ENCODE results near the gene EIF2B1.

EIF2B1 gene

GRCh38 chr12:123654129-123654701 lies 20.7 kb upstream of the EIF2B1 start:
- H3K36me3 Mint-ChIP-seq (ENCODE audit: insufficient read depth): peaks cover 34% of the 10 kb centered on the region
- H3K27ac Mint-ChIP-seq: no peak overlapping the region
- DNase-seq (no peak), ATAC-seq (replicated peaks) (no peak)
- H3K9me3 Mint-ChIP-seq: no peaks in the 10 kb centered on the region
- peaks cover 0 to 2% of the 10 kb centered on the region in 2 donors for H3K4me1 Mint-ChIP-seq (ENCODE audit: low read depth in 2 of 2)
- H3K27me3 Mint-ChIP-seq: no peaks in the 10 kb centered on the region
- no peak overlapping the region for H3K4me3 Mint-ChIP-seq

DNA sequence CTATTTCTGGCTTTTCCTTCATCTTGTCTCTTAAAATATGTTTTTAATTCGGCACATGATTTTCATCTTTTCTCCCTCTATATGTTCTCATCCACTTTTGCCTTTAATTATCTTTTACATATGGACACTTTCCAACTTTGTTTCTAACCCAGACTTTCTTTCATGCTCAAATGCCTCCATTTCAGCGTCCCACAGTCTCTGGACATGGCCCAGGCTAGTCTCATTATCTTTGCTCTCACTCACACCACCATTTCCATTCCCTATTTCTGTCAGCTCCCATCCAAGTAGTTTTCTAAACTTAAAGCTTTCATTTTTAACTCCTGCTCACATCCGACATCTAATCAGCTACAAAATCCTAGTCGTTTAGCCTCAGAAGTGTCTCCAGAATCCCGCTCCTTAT lies 14.9 kb upstream of the EIF2B1 start:
- no peak for DNase-seq
- Mint-ChIP-seq H3K4me3 (no peak overlapping the region), H3K27ac (no peak overlapping the region), H3K4me1 (ENCODE audit: low read depth in 2 of 2) (peaks cover 0 to 2% of the 10 kb centered on the region in 2 donors), H3K36me3 (ENCODE audit: insufficient read depth) (peaks cover 85% of the 10 kb centered on the region), H3K9me3 (no peaks in the 10 kb centered on the region), H3K27me3 (no peaks in the 10 kb centered on the region)
- ATAC-seq (replicated peaks): no peak

DNA sequence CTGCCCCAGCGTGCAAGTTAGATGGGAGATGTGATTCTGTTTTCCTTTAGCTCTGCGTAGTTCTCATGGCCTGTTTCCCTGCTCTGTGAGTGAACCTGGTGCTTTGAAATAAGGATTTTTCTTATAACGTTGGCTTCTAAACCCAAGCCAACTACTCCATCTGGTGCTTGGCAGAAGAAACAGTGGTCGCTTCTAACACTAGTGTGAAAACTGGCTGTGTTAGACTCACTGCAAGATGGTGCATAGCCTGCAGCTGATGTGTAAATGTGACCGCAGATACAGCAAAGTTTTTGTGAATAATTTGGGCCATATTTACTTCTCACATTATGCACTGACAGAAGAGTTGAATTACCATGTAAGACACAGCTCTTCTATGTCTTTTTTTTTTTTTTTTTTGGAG lies 12.4 kb upstream of the EIF2B1 start:
- DNase-seq: no peak
- Mint-ChIP-seq H3K9me3 (no peaks in the 10 kb centered on the region), H3K4me3 (no peak overlapping the region), H3K4me1 (ENCODE audit: low read depth in 2 of 2) (peaks cover 2 to 6% of the 10 kb centered on the region in 2 donors), H3K36me3 (ENCODE audit: insufficient read depth) (peaks cover 81% of the 10 kb centered on the region), H3K27me3 (no peaks in the 10 kb centered on the region), H3K27ac (no peak overlapping the region)
- ATAC-seq (replicated peaks): no peak

DNA sequence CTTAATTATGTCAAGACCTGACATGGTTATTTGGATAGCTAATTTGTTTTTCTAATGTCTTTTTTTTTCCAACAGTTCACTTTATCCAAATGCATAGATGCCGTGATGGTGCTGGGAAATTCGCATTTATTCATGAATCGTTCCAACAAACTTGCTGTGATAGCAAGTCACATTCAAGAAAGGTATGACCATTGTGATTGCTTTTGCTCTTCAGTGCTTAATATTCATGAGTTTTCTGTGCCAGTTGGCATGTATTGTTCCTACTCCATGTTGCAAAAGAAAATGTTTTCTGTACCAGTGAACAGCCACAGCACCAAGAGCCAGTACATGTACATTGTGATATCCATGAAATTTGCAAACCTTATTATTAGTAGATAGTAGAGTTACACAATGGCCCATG lies 11.9 kb upstream of the EIF2B1 start:
- no peak overlapping the region for H3K4me3 Mint-ChIP-seq

GRCh38 chr12:123643911-123644310 lies 10.4 kb upstream of the EIF2B1 start:
- Mint-ChIP-seq H3K4me3 (no peak overlapping the region), H3K9me3 (no peaks in the 10 kb centered on the region), H3K27me3 (no peaks in the 10 kb centered on the region), H3K36me3 (ENCODE audit: insufficient read depth) (peaks cover 76% of the 10 kb centered on the region), H3K27ac (no peak overlapping the region), H3K4me1 (ENCODE audit: low read depth in 2 of 2) (peaks cover 0 to 6% of the 10 kb centered on the region in 2 donors)
- ATAC-seq (replicated peaks): no peak
- no peak for DNase-seq

More for the DNA sequence above, 11.9 kb upstream of the EIF2B1 start:
- Mint-ChIP-seq H3K27ac (no peak overlapping the region), H3K27me3 (no peaks in the 10 kb centered on the region), H3K4me1 (ENCODE audit: low read depth in 2 of 2) (peaks cover 0 to 6% of the 10 kb centered on the region in 2 donors), H3K36me3 (ENCODE audit: insufficient read depth) (peaks cover 80% of the 10 kb centered on the region), H3K9me3 (no peaks in the 10 kb centered on the region)
- ATAC-seq (replicated peaks): no peak
- no peak for DNase-seq

DNA sequence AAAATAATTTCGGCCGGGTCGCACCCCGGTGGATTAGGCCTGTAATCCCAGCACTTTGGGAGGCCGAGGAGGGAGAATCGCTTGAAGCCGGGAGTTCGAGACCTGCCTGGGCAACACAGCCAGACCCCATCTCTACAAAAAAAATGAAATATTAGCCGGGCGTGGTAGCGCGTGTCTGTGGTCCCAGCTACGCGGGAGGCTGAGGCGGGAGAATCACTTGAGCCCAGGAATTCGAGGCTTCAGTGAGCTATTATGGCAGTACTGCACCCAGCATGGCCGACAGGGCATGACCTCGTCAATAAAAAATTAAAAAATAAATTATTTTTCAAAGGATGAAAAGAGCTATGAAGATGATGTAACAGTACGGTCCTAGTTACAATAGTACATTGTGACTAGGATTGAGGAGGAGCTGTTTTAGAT lies 666 bp upstream of the EIF2B1 start:
- no peak for ATAC-seq (replicated peaks)
- H3K27ac Mint-ChIP-seq: peak overlapping the region; percentile 99 to 100
- no peaks in the 10 kb centered on the region for H3K9me3 Mint-ChIP-seq
- H3K4me3 Mint-ChIP-seq: peak overlapping the region; percentile 95 to 100
- H3K4me1 Mint-ChIP-seq (ENCODE audit: low read depth in 2 of 2): peaks cover 16 to 27% of the 10 kb centered on the region in 2 donors
- no peak for DNase-seq
- H3K27me3 Mint-ChIP-seq: no peaks in the 10 kb centered on the region
- H3K36me3 Mint-ChIP-seq (ENCODE audit: insufficient read depth): peaks cover 49% of the 10 kb centered on the region

- Mint-ChIP-seq H3K4me3 (no peak overlapping the region), H3K27me3 (no peaks in the 10 kb centered on the region), H3K36me3 (ENCODE audit: insufficient read depth) (peaks cover 88% of the 10 kb centered on the region), H3K9me3 (no peaks in the 10 kb centered on the region), H3K4me1 (ENCODE audit: low read depth in 2 of 2) (peaks cover 0 to 2% of the 10 kb centered on the region in 2 donors), H3K27ac (peak overlapping the region; percentile 22 to 26)
- no peak for DNase-seq
- no peak for ATAC-seq (replicated peaks)
These were observed 11.6 kb downstream of the EIF2B1 start for GRCh38 chr12:123621619-123622530.

DNA sequence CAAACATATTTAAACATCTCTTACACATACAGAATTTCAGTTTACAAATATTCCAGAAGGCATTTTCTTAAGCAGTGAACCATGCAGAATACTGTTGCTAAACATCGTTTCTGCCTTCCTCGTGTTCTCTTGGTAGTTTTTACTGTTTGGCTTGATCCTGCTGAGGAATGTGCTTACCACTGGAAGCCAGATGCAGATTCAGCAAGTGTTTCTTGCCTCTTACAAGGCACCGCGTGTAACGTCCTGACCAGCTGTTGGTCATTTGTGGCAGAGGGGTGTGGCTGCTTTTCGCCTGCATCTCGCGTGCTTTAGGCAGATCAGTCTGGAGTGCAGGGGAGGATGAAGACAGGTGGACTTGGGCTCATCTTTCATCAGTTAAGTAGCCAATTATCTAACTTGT lies 12.4 kb downstream of the EIF2B1 start:
- no peaks in the 10 kb centered on the region for H3K27me3 Mint-ChIP-seq
- H3K27ac Mint-ChIP-seq: no peak overlapping the region
- DNase-seq (no peak), ATAC-seq (replicated peaks) (no peak)
- H3K4me1 Mint-ChIP-seq (ENCODE audit: low read depth in 2 of 2): peaks cover 0 to 2% of the 10 kb centered on the region in 2 donors
- no peak overlapping the region for H3K4me3 Mint-ChIP-seq
- peaks cover 91% of the 10 kb centered on the region for H3K36me3 Mint-ChIP-seq (ENCODE audit: insufficient read depth)
- no peaks in the 10 kb centered on the region for H3K9me3 Mint-ChIP-seq

DNA sequence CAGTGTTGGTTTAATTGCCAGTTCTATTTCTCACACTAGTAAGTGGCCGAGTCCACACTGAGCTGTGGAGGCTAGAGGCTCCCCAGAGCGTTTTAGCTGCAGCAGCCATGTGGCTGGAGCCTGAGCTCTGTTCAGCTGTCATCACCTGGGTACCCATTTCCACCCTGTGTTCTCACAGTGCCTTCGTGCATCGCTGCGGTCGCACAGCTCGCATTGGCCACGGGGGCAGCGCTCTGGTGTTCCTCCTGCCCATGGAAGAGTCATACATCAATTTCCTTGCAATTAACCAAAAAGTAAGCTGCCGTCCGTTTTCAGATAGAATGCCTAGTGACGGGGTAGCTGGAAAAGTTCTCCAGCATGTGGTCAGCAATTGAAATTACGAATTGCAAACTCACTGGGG lies 15.9 kb downstream of the EIF2B1 start:
- H3K4me1 Mint-ChIP-seq (ENCODE audit: low read depth in 2 of 2): peaks cover 0 to 2% of the 10 kb centered on the region in 2 donors
- no peaks in the 10 kb centered on the region for H3K27me3 Mint-ChIP-seq
- H3K4me3 Mint-ChIP-seq: no peak overlapping the region

GRCh38 chr12:123617144-123617543 lies 16.3 kb downstream of the EIF2B1 start:
- no peaks in the 10 kb centered on the region for H3K9me3 Mint-ChIP-seq
- H3K27me3 Mint-ChIP-seq: no peaks in the 10 kb centered on the region
- H3K36me3 Mint-ChIP-seq (ENCODE audit: insufficient read depth): peaks cover 91% of the 10 kb centered on the region

More for the DNA sequence above, 15.9 kb downstream of the EIF2B1 start:
- ATAC-seq (replicated peaks) (no peak), DNase-seq (no peak)
- H3K9me3 Mint-ChIP-seq: no peaks in the 10 kb centered on the region
- peaks cover 91% of the 10 kb centered on the region for H3K36me3 Mint-ChIP-seq (ENCODE audit: insufficient read depth)
- H3K27ac Mint-ChIP-seq: peak overlapping the region in 1 of 2 donors; percentile 15

GRCh38 chr12:123614531-123614930 lies 19.0 kb downstream of the EIF2B1 start:
- Mint-ChIP-seq H3K4me1 (ENCODE audit: low read depth in 2 of 2) (peaks cover 0 to 2% of the 10 kb centered on the region in 2 donors), H3K4me3 (no peak overlapping the region), H3K27ac (no peak overlapping the region), H3K9me3 (no peaks in the 10 kb centered on the region), H3K27me3 (no peaks in the 10 kb centered on the region), H3K36me3 (ENCODE audit: insufficient read depth) (peaks cover 94% of the 10 kb centered on the region)
- no peak for ATAC-seq (replicated peaks)
- DNase-seq: no peak

More at GRCh38 chr12:123617144-123617543, 16.3 kb downstream of the EIF2B1 start:
- Mint-ChIP-seq H3K4me3 (no peak overlapping the region), H3K27ac (peak overlapping the region in 1 of 2 donors; percentile 15), H3K4me1 (ENCODE audit: low read depth in 2 of 2) (peaks cover 0 to 2% of the 10 kb centered on the region in 2 donors)
- DNase-seq (no peak), ATAC-seq (replicated peaks) (no peak)

DNA sequence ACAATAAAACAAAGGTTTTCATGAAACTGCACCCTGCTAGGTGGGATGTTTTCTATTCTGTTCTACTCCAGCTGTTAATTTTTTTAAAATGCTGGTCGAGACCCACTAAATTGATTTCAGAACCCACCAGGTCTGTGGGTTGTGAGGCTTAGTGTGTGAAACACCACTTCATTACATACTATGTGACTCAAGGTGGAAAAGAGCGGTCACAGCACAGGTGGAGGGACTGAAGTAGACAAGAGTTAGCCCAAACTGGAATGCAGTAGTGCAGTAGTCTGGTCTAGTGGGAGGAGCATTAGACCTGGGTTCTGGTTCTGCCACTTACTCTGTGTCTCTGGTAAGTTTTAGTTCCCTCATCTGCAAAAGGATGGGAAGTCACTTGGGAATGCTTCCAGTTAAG lies 19.4 kb downstream of the EIF2B1 start:
- Mint-ChIP-seq H3K27me3 (no peaks in the 10 kb centered on the region), H3K36me3 (ENCODE audit: insufficient read depth) (peaks cover 94% of the 10 kb centered on the region), H3K4me1 (ENCODE audit: low read depth in 2 of 2) (peaks cover 0 to 2% of the 10 kb centered on the region in 2 donors), H3K4me3 (no peak overlapping the region), H3K9me3 (no peaks in the 10 kb centered on the region), H3K27ac (no peak overlapping the region)
- ATAC-seq (replicated peaks) (no peak), DNase-seq (no peak)

GRCh38 chr12:123608182-123608581 lies 25.3 kb downstream of the EIF2B1 start:
- Mint-ChIP-seq H3K4me3 (no peak overlapping the region), H3K9me3 (no peaks in the 10 kb centered on the region), H3K27me3 (no peaks in the 10 kb centered on the region), H3K4me1 (ENCODE audit: low read depth in 2 of 2) (no peaks in the 10 kb centered on the region), H3K27ac (peak overlapping the region in 1 of 2 donors; percentile 39), H3K36me3 (ENCODE audit: insufficient read depth) (peaks cover 76% of the 10 kb centered on the region)
- no peak for DNase-seq
- no peak for ATAC-seq (replicated peaks)

- Mint-ChIP-seq H3K4me1 (ENCODE audit: low read depth in 2 of 2) (peaks cover 4% of the 10 kb centered on the region in 2 donors), H3K4me3 (no peak overlapping the region), H3K9me3 (no peaks in the 10 kb centered on the region), H3K27me3 (no peaks in the 10 kb centered on the region), H3K36me3 (ENCODE audit: insufficient read depth) (peaks cover 72% of the 10 kb centered on the region), H3K27ac (no peak overlapping the region)
- no peak for ATAC-seq (replicated peaks)
- no peak for DNase-seq
These were observed 25.7 kb downstream of the EIF2B1 start for GRCh38 chr12:123607756-123608155.
